Pancreas (tissue), 10 donors: ENCODE results near the gene SLC38A2. TPM values are rescaled to one million over a fixed set of nuclear protein-coding genes. Genes with fewer than 3 reads are reported as not detected.

Experiments
- ATAC-seq, 4 donors: fragments of 200-7000 bp; cut with Tn5 transposase; one replicate each; pipeline versions ENCODE4 v1.8.0 to v1.9.1; 2020; ENCODE audit warnings: mild to moderate bottlenecking in 4 of 4, moderate library complexity in 4 of 4
- DNase-seq, 6 donors: peaks; one replicate each; pipeline ENCODE4 v3.0.0-alpha.2; 2020
- FAIRE-seq: peaks from 2 replicates; lab custom pipeline; 2012; peaks lifted over from hg19 to GRCh38; lab: Jason Lieb, UNC
- H3K27ac ChIP-seq, 4 donors: fragments of 200-600 bp; sonication (generic); 1 replicate in 3 of 4; 2 replicates in 1 of 4; pipeline versions ENCODE4 v1.5.0 to v1.8.0; 2020
- H3K27me3 ChIP-seq, 4 donors: fragments of 200-600 bp; one replicate each; pipeline ENCODE4 v1.8.0; 2021
- H3K36me3 ChIP-seq, 3 donors: fragments of 200-600 bp; sonication (generic) in 1 of 3; one replicate each; pipeline versions ENCODE4 v1.5.0 to v1.8.0; 2020 to 2021
- H3K4me1 ChIP-seq, 3 donors: fragments of 200-600 bp; one replicate each; pipeline ENCODE4 v1.8.0; 2021
- H3K4me3 ChIP-seq, 4 donors: fragments of 200-600 bp; sonication (generic) in 2 of 4; one replicate each; pipeline versions ENCODE4 v1.5.0 to v1.8.0; 2020 to 2021
- H3K9me3 ChIP-seq, 4 donors: fragments of 200-600 bp; one replicate each; pipeline ENCODE4 v1.8.0; 2021
- WGBS, 2 donors: extraction: QIAGEN DNeasy Blood & Tissue Kit; methylation state at CpG; one replicate each; pipeline ENCODE4 v1.1.7; 2013; 5-methylcytosine and 5-hydroxymethylcytosine counted together
- intact Hi-C, 3 donors: fragments of 100-400 bp; cut with DNase I; formaldehyde crosslinking; loops; one replicate each; pipeline versions ENCODE4 v1.11.1 to v1.14.2; 2022
- polyA plus RNA-seq, 2 donors: library from polyadenylated mRNA; stranded (reverse); fragments of 200-250 nt; gene quantifications; one replicate each; pipeline ENCODE4 v1.2.3, GENCODE V29; 2013
- total RNA-seq, 6 donors: library from RNA; stranded (reverse); fragmentation: NEBNext Ultra II Directional in 4 of 6; extraction: Animal tissue kit (Norgen Biotek cat#: 25700) in 4 of 6; gene quantifications; one replicate each; pipeline versions ENCODE4 v1.2.1 to v1.2.4, GENCODE V29; 2021 to 2023
- TF ChIP-seq, protein P1 (sequence below), 4 donors: fragments of 200-600 bp; sonication (generic) in 3 of 4; IDR thresholded peaks; one replicate each; pipeline versions ENCODE4 v1.5.0 to v1.8.0; 2021; ENCODE audit warnings: antibody characterized with exemption in 4 of 4
- donor health status: healthy with polysubstance abuse.
- donor health status: DM: no; HTN: no; CAD: no; lungs with moderate emphysema.
- donor health status: DM: no; HTN: no; CAD: no.
- donor health status: control.
- donor health status: control.
- donor health status: Bipolar disorder and iron deficiency.
- donor health status: DM: yes; HTN: yes; CAD: no.
- donor health status: DM: no; HTN: no; CAD: no.
- donor health status: DM: no; HTN: no; CAD: no.
- donor health status: DM: yes; HTN: yes; CAD: no.

Gene SLC38A2
- total and polyA plus RNA-seq, 8 donors, result 24.2 to 155 (median 78.9) TPM

DNA sequence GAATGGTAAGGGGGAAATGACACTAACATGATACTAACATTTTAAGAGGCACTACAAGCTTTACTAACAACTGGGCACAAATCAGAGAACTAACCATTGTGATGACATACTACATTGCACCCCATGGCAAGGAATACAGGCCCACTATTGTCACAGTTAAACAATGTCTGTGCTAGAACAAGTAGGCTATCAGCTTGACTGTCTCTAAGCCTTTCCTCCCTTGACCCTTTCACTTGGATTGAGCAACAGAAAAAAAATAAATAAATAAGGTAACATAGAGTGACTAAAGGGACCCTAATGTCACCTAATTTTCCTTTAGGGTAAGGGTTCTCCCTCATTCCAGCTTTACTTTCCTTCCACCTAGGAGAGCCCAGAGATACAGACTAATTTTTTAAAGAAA is 4.4 kb downstream of the SLC38A2 start:
- FAIRE-seq (no peak), ATAC-seq (no peak), DNase-seq (no peak)
- TF ChIP-seq, protein P1, sequence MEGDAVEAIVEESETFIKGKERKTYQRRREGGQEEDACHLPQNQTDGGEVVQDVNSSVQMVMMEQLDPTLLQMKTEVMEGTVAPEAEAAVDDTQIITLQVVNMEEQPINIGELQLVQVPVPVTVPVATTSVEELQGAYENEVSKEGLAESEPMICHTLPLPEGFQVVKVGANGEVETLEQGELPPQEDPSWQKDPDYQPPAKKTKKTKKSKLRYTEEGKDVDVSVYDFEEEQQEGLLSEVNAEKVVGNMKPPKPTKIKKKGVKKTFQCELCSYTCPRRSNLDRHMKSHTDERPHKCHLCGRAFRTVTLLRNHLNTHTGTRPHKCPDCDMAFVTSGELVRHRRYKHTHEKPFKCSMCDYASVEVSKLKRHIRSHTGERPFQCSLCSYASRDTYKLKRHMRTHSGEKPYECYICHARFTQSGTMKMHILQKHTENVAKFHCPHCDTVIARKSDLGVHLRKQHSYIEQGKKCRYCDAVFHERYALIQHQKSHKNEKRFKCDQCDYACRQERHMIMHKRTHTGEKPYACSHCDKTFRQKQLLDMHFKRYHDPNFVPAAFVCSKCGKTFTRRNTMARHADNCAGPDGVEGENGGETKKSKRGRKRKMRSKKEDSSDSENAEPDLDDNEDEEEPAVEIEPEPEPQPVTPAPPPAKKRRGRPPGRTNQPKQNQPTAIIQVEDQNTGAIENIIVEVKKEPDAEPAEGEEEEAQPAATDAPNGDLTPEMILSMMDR (IDR thresholded peaks at IDR 0.05), result no peak
- Histone ChIP-seq H3K4me3 (peak overlapping the region in 3 of 4 donors; percentile 79 to 94 (median 80)), H3K27ac (peak overlapping the region in 3 of 4 donors; percentile 11 to 98 (median 22)), H3K36me3 (peaks cover 2 to 64% (median 33%) of the 10 kb centered on the region in 3 donors), H3K27me3 (no peaks in the 10 kb centered on the region), H3K4me1 (peaks cover 33 to 69% (median 63%) of the 10 kb centered on the region in 3 donors), H3K9me3 (no peaks in the 10 kb centered on the region)
- intact Hi-C loops, result no loop called here

DNA sequence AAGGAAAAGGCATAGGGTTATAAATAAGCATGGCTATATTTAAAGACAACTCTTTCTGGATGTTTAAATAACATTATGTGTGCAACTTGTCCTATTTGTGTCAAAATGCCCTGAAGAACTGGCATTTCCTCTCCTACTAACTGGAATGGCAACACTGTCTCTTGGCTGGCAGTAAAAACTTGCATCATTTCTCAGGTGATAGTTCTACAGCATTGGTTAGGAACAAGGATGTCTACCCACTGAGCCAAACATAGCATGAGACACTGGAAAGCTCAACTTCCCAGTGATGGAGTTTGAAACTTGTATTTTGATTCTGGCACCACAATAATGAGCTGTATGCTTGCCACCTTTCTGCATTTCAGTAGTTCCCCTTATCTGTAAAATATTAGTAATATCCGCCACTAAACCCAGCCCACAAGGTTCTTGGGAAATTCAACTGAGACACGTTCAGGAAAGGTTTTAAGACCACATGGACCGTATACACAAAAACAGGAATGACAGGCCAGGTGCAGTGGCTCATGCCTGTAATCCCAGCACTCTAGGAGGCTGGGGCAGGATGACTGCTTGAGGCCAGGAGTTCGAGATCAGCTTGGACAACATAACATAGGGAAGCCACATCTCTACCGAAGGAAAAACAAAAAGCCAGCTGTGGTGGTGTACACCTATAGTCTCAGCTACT is 5.1 kb downstream of the SLC38A2 start:
- peak overlapping the region in 2 of 4 donors; percentile 79 to 94 for H3K4me3 ChIP-seq
- intact Hi-C loops, result no loop called here

DNA sequence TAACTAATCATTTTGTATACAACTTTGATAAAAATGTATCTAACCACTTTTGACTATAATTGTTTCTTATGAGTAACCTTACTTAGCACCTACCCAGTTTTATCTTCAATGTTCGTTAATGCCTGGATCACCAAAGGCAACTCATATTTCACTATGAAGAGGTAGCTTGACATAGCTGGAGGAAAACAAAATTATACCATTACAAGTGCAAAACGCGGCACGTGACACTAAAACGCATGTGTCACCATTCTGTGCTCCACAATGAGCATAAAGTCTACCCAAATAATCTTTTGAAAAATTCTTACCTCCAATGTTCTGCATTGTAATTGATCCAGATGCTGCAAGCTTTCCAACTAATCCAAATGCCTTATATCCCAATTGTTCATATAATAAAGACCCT is 5.8 kb downstream of the SLC38A2 start:
- Histone ChIP-seq H3K9me3 (no peaks in the 10 kb centered on the region), H3K4me1 (peaks cover 33 to 81% (median 69%) of the 10 kb centered on the region in 3 donors), H3K36me3 (peaks cover 2 to 78% (median 44%) of the 10 kb centered on the region in 3 donors), H3K27ac (peak overlapping the region in 2 of 4 donors; percentile 14 to 60), H3K27me3 (no peaks in the 10 kb centered on the region), H3K4me3 (peak overlapping the region in 2 of 4 donors; percentile 79 to 94)
- WGBS, 2 donors, result 49 to 55% methylated on average over 5 of the region's 5 CpGs
- FAIRE-seq, result no peak
- TF ChIP-seq, protein P1 (IDR thresholded peaks at IDR 0.05), result no peak
- ATAC-seq, result no peak
- DNase-seq, result no peak
- intact Hi-C loops, result no loop called here

More for the DNA sequence above, 5.1 kb downstream of the SLC38A2 start:
- no peak for ATAC-seq
- 14 to 18% methylated on average over 5 of the region's 5 CpGs for WGBS, 2 donors
- Histone ChIP-seq H3K27me3 (no peaks in the 10 kb centered on the region), H3K9me3 (no peaks in the 10 kb centered on the region), H3K27ac (peak overlapping the region in 3 of 4 donors; percentile 11 to 98 (median 22)), H3K36me3 (peaks cover 2 to 71% (median 38%) of the 10 kb centered on the region in 3 donors), H3K4me1 (peaks cover 33 to 75% (median 68%) of the 10 kb centered on the region in 3 donors)
- no peak for FAIRE-seq
- DNase-seq, result no peak
- TF ChIP-seq, protein P1 (IDR thresholded peaks at IDR 0.05), result no peak

DNA sequence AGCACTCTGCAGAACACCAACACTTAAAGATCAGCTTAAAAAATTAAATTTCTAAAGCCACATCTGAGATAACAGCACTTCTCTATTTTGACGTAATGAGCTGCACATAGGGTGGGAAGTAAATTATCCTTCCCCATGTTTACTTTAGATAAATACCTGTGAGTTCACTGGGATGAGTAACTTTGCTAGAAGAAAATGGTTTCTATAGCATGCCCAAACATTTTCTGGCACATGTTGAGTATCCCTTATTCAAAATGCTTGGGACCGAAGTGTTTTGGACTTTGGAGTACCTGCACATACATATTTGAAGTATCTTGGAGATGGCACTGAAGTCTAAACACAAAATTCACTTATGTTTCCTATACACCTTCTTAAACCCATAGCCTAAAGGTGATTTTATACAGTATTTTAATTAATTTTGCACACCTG is 6.6 kb downstream of the SLC38A2 start:
- Histone ChIP-seq H3K27ac (peak overlapping the region; percentile 2 to 60 (median 8)), H3K9me3 (no peaks in the 10 kb centered on the region), H3K27me3 (no peaks in the 10 kb centered on the region), H3K4me3 (peak overlapping the region in 2 of 4 donors; percentile 13), H3K36me3 (peaks cover 2 to 86% (median 52%) of the 10 kb centered on the region in 3 donors), H3K4me1 (peaks cover 33 to 88% (median 77%) of the 10 kb centered on the region in 3 donors)
- WGBS, 2 donors, result 15 to 17% methylated on average over 2 of the region's 2 CpGs
- ATAC-seq (peak in 1 of 4 donors; percentile 7), DNase-seq (no peak), FAIRE-seq (no peak)
- TF ChIP-seq, protein P1 (IDR thresholded peaks at IDR 0.05), result no peak
- intact Hi-C loops, result no loop called here
